H1 (cell line): ENCODE measurements around the gene TMTC2. TPM values are rescaled to one million over a fixed set of nuclear protein-coding genes. Genes with fewer than 3 reads are reported as not detected.

Experiments
- CTCF ChIA-PET: fragments of 300-600 bp; sonication (Branson Sonifier 250); formaldehyde crosslinking; loops from one replicate; lab custom pipeline; 2021; ENCODE audit not compliant: partially characterized antibody; lab: Charles Lee
- POLR2A ChIA-PET: fragments of 300-600 bp; sonication (Branson Sonifier 250); formaldehyde crosslinking; loops from one replicate; lab custom pipeline; 2021; ENCODE audit warnings: inconsistent platforms; ENCODE audit not compliant: partially characterized antibody; lab: Charles Lee
- DNase-seq, 2 experiments: peaks; one replicate each; pipeline versions ENCODE4 v3.0.0 to v3.0.0-alpha.2; 2010 to 2022; ENCODE audit warnings: low spot score in 2 of 2, low read depth in 1 of 2, mixed read lengths in 1 of 2
- FAIRE-seq: peaks from 2 replicates; lab custom pipeline; 2011; peaks lifted over from hg19 to GRCh38; lab: Jason Lieb, UNC
- H2AFZ ChIP-seq: 2 replicates; pipeline ENCODE4 v1.8.1; 2012; ENCODE audit warnings: low read length, inconsistent platforms
- H2AK5ac ChIP-seq: 2 replicates; pipeline ENCODE4 v1.6.1; 2013; ENCODE audit warnings: low read depth, low read length
- H2BK120ac ChIP-seq: replicated peaks from 2 replicates; pipeline ENCODE3; 2013; ENCODE audit warnings: low read depth, low read length, inconsistent platforms
- H2BK12ac ChIP-seq: 2 replicates; pipeline ENCODE4 v1.6.1; 2013; ENCODE audit warnings: low read depth, low read length
- H2BK15ac ChIP-seq: 2 replicates; pipeline ENCODE4 v1.6.1; 2013; ENCODE audit warnings: low read length
- H2BK20ac ChIP-seq: 2 replicates; pipeline ENCODE4 v1.6.1; 2013; ENCODE audit warnings: low read length
- H2BK5ac ChIP-seq: 2 replicates; pipeline ENCODE4 v1.6.1; 2013; ENCODE audit warnings: low read depth, low read length
- H3K14ac ChIP-seq: 2 replicates; pipeline ENCODE4 v1.6.1; 2013; ENCODE audit warnings: inconsistent platforms; ENCODE audit not compliant: insufficient read length
- H3K18ac ChIP-seq: 2 replicates; pipeline ENCODE4 v1.6.1; 2013; ENCODE audit warnings: low read length; ENCODE audit errors: extremely low read depth
- H3K23ac ChIP-seq: 2 replicates; pipeline ENCODE4 v1.6.1; 2013; ENCODE audit warnings: inconsistent platforms; ENCODE audit not compliant: insufficient read length
- H3K23me2 ChIP-seq: 2 replicates; pipeline ENCODE4 v1.6.1; 2013; ENCODE audit warnings: low read depth, low read length
- H3K27ac ChIP-seq: 2 replicates; pipeline ENCODE4 v1.6.1; 2011; ENCODE audit warnings: low read depth, low read length, inconsistent platforms
- H3K27me3 ChIP-seq, 4 experiments: replicated peaks in 1 of 4; 1 replicate in 1 of 4; 2 replicates in 3 of 4; pipeline versions ENCODE4 v1.6.1 to v1.8.1; 2011 to 2013; ENCODE audit warnings: low read length in 3 of 4, mild to moderate bottlenecking in 3 of 4, inconsistent platforms in 2 of 4, mixed read lengths in 2 of 4, moderate library complexity in 1 of 4; ENCODE audit not compliant: control insufficient read depth in 3 of 4, insufficient read depth in 3 of 4; ENCODE audit errors: extremely low read depth in 1 of 4
- H3K36me3 ChIP-seq, 4 experiments: 2 replicates each; pipeline versions ENCODE4 v1.6.1 to v1.8.1; 2011 to 2013; ENCODE audit warnings: mild to moderate bottlenecking in 4 of 4, low read length in 3 of 4, moderate library complexity in 2 of 4, control low read depth in 1 of 4, inconsistent platforms in 1 of 4; ENCODE audit not compliant: insufficient read depth in 4 of 4, control insufficient read depth in 2 of 4
- H3K4ac ChIP-seq: replicated peaks from 2 replicates; pipeline ENCODE3; 2013; ENCODE audit warnings: low read length, low read depth, mixed read lengths, inconsistent platforms; ENCODE audit not compliant: insufficient read length
- H3K4me1 ChIP-seq, 4 experiments: replicated peaks in 1 of 4; 1 replicate in 1 of 4; 2 replicates in 3 of 4; pipeline versions ENCODE4 v1.6.1 to v1.8.1; 2011 to 2013; ENCODE audit warnings: low read length in 3 of 4, inconsistent platforms in 2 of 4, mixed read lengths in 1 of 4; ENCODE audit not compliant: insufficient read depth in 4 of 4, control insufficient read depth in 3 of 4
- H3K4me2 ChIP-seq, 2 experiments: 2 replicates each; pipeline versions ENCODE4 v1.6.1 to v1.8.1; 2011 to 2013; ENCODE audit warnings: low read depth in 2 of 2, low read length in 2 of 2, control low read depth in 1 of 2, inconsistent platforms in 1 of 2, mild to moderate bottlenecking in 1 of 2; ENCODE audit not compliant: insufficient read depth in 1 of 2
- H3K4me3 ChIP-seq, 4 experiments: fragments of 200-600, 300-600 bp in 1 of 4; sonication (generic), shearing (Covaris generic), sonication (Bioruptor Twin) in 1 of 4; 2 replicates each; pipeline versions ENCODE4 v1.5.1 to v1.8.1; 2011 to 2016; ENCODE audit warnings: low read length in 4 of 4, low read depth in 3 of 4, control low read depth in 2 of 4, inconsistent platforms in 2 of 4, mild to moderate bottlenecking in 2 of 4, mixed read lengths in 1 of 4, moderate library complexity in 1 of 4; ENCODE audit not compliant: insufficient read depth in 2 of 4; ENCODE audit errors: extremely low read depth in 1 of 4
- H3K56ac ChIP-seq: replicated peaks from 2 replicates; pipeline ENCODE3; 2013; ENCODE audit warnings: low read depth, mild to moderate bottlenecking, mixed read lengths, low read length, inconsistent platforms; ENCODE audit not compliant: insufficient read length
- H3K79me1 ChIP-seq: 2 replicates; pipeline ENCODE4 v1.6.1; 2013; ENCODE audit warnings: low read depth, low read length, control low read depth
- H3K79me2 ChIP-seq, 2 experiments: 2 replicates each; pipeline versions ENCODE4 v1.6.1 to v1.8.1; 2012 to 2013; ENCODE audit warnings: low read length in 2 of 2, mild to moderate bottlenecking in 2 of 2, inconsistent platforms in 1 of 2; ENCODE audit not compliant: insufficient read depth in 2 of 2, control insufficient read depth in 1 of 2
- H3K9ac ChIP-seq, 4 experiments: replicated peaks in 1 of 4; 1 replicate in 1 of 4; 2 replicates in 3 of 4; pipeline versions ENCODE4 v1.6.1 to v1.8.1; 2011 to 2013; ENCODE audit warnings: low read depth in 3 of 4, low read length in 3 of 4, control low read depth in 2 of 4, mild to moderate bottlenecking in 2 of 4, moderate library complexity in 2 of 4, inconsistent platforms in 1 of 4; ENCODE audit errors: extremely low read depth in 1 of 4
- H3K9me3 ChIP-seq, 2 experiments: 2 replicates each; pipeline versions ENCODE4 v1.6.1 to v1.8.1; 2012 to 2013; ENCODE audit warnings: mild to moderate bottlenecking in 2 of 2, moderate library complexity in 2 of 2, control low read depth in 1 of 2, inconsistent platforms in 1 of 2, low read depth in 1 of 2, low read length in 1 of 2, mixed read lengths in 1 of 2; ENCODE audit not compliant: insufficient read depth in 2 of 2
- H4K20me1 ChIP-seq, 2 experiments: replicated peaks in 1 of 2; 2 replicates each; pipeline versions ENCODE3 to v1.8.1; 2011 to 2013; ENCODE audit warnings: inconsistent platforms in 2 of 2, low read length in 2 of 2, mild to moderate bottlenecking in 1 of 2; ENCODE audit not compliant: insufficient read depth in 2 of 2, control insufficient read depth in 1 of 2
- H4K5ac ChIP-seq: 2 replicates; pipeline ENCODE4 v1.6.1; 2013; ENCODE audit warnings: low read length, low read depth, mixed read lengths, inconsistent platforms; ENCODE audit not compliant: insufficient read length
- H4K8ac ChIP-seq: 2 replicates; pipeline ENCODE4 v1.8.0; 2013; ENCODE audit warnings: mild to moderate bottlenecking, moderate library complexity, low read length, inconsistent platforms; ENCODE audit not compliant: insufficient read depth; ENCODE audit errors: extremely low read depth
- H4K91ac ChIP-seq: replicated peaks from 2 replicates; pipeline ENCODE3; 2013; ENCODE audit warnings: low read length, mixed read lengths, inconsistent platforms; ENCODE audit not compliant: insufficient read length
- BCL11A ChIP-seq, 2 experiments: IDR thresholded peaks; one replicate each; pipeline ENCODE4 v1.6.1; 2011; ENCODE audit warnings: low read depth in 2 of 2, low read length in 2 of 2, mild to moderate bottlenecking in 2 of 2
- EGR1 ChIP-seq: IDR thresholded peaks from 2 replicates; pipeline ENCODE4 v1.6.1; 2011; ENCODE audit warnings: low read depth, low read length, borderline replicate concordance
- EZH2 ChIP-seq: fragments of 200-600 bp; sonication (generic); IDR thresholded peaks from 2 replicates; pipeline ENCODE4 v1.7.1; 2012; ENCODE audit warnings: low read depth, mild to moderate bottlenecking, moderate library complexity, low read length, inconsistent platforms; ENCODE audit not compliant: severe bottlenecking
- POLR2A ChIP-seq, 2 experiments: IDR thresholded peaks; 1 replicate in 1 of 2; 2 replicates in 1 of 2; pipeline ENCODE4 v1.6.1; 2011; ENCODE audit warnings: low read depth in 2 of 2, low read length in 2 of 2, mild to moderate bottlenecking in 2 of 2; ENCODE audit errors: control extremely low read depth in 1 of 2
- RBBP5 ChIP-seq: IDR thresholded peaks from 2 replicates; pipeline ENCODE4 v1.7.1; 2012; ENCODE audit warnings: low read depth, mild to moderate bottlenecking, inconsistent platforms, low read length, moderate library complexity, borderline replicate concordance
- RFX5 ChIP-seq: IDR thresholded peaks from 2 replicates; pipeline ENCODE4 v1.6.1; 2011; ENCODE audit warnings: low read depth, low read length, improper control_type of control experiment, borderline replicate concordance
- SIX5 ChIP-seq: IDR thresholded peaks from 2 replicates; pipeline ENCODE4 v1.6.1; 2011; ENCODE audit warnings: mild to moderate bottlenecking, low read depth, low read length
- SRF ChIP-seq: IDR thresholded peaks from 2 replicates; pipeline ENCODE4 v1.6.1; 2011; ENCODE audit warnings: mild to moderate bottlenecking, low read depth, low read length, moderate library complexity
- WGBS, 2 experiments: shearing (Covaris generic) in 1 of 2; methylation state at CpG; one replicate each; pipeline versions ENCODE4 v1.1.6 to v1.1.7; 2013 to 2015; ENCODE audit warnings: low lambda C conversion rate in 2 of 2, mixed read lengths in 2 of 2, inconsistent platforms in 1 of 2, low coverage in 1 of 2, missing lambda C conversion rate in 1 of 2; ENCODE audit not compliant: insufficient replicate concordance in 2 of 2, insufficient coverage in 1 of 2, insufficient read length in 1 of 2; ENCODE audit errors: extremely low coverage in 1 of 2, missing lambda C conversion rate in 1 of 2; 5-methylcytosine and 5-hydroxymethylcytosine counted together
- polyA plus RNA-seq, 7 experiments: library from polyadenylated mRNA; depleted of rRNA in 3 of 7; stranded (reverse) in 5 of 7; unstranded in 2 of 7; fragments of >200 nt in 5 of 7; fragments of 200-250 nt in 2 of 7; gene quantifications; 1 replicate in 5 of 7; 2 replicates in 1 of 7; 4 replicates in 1 of 7; pipeline versions ENCODE4 v1.2.1 to v1.2.3, GENCODE V29; 2011 to 2013; ENCODE audit warnings: missing spikeins in 2 of 7, mixed read lengths in 2 of 7
- total RNA-seq: library from RNA; stranded (reverse); fragmentation: NEBNext Ultra II Directional; extraction: Animal tissue kit (Norgen Biotek cat#: 25700); gene quantifications from 2 replicates; pipeline ENCODE4 v1.2.1, GENCODE V29; 2021

The TMTC2 gene
- total and polyA plus RNA-seq, 2 of the 8 experiments (the other 6 are each of a cell fraction or from before 2014, with no cell fraction given) = 2.3 to 3.9 TPM

DNA sequence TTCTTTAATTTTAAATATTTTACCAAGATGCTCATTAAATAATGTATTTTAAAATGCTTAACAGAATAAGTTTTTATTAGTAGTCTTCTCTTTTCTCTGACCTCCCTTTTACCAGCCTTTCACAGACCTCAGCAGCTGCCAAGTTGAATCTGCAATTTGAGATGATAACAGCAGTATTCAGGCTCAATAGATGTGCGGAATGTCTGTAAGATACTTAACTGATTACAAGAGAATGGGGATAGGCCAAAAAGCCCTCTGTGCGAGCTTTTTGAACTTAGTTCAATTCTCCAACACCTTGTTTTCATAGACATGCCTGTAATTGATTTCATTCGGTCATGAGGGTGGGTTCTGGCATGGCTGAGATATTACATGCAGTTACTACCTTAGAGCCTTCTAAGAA lies 277.2 kb downstream of the TMTC2 start:
- no peak overlapping the region for H2BK5ac ChIP-seq
- POLR2A ChIA-PET = no interaction called here
- TF ChIP-seq EGR1 = no peak
- no peak for TF ChIP-seq SRF
- no peak for TF ChIP-seq RFX5
- no peak for TF ChIP-seq POLR2A (IDR thresholded peaks at IDR 0.05; ENCODE audit: control extremely low read depth in 1 of 2, low read depth in 2 of 2, low read length in 2 of 2)
- no peak for TF ChIP-seq SIX5
- TF ChIP-seq RBBP5 = no peak
- TF ChIP-seq EZH2 = no peak
- TF ChIP-seq BCL11A (IDR thresholded peaks at IDR 0.05; ENCODE audit: low read depth in 2 of 2, low read length in 2 of 2) = no peak
- no peaks in the 10 kb centered on the region for H3K9me3 ChIP-seq
- WGBS, 2 experiments = 87% methylated on average over 3 of the region's 3 CpGs; no CpG with 5 or more reads in 1 of the 2 experiments
- no peak overlapping the region for H3K56ac ChIP-seq
- no peak overlapping the region for H3K4me3 ChIP-seq
- H3K23me2 ChIP-seq = no peaks in the 10 kb centered on the region
- no peaks in the 10 kb centered on the region for H3K79me2 ChIP-seq
- H4K5ac ChIP-seq = no peak overlapping the region
- no peak overlapping the region for H2AK5ac ChIP-seq
- CTCF ChIA-PET = interaction anchor here (0.6 to 0.7 kb wide), 2 partner anchors 61 to 398 kb away, joined by 3 read pairs; no protein-coding TSS in a partner anchor
- H4K8ac ChIP-seq = no peak overlapping the region
- no peak overlapping the region for H3K4me2 ChIP-seq
- no peak overlapping the region for H3K23ac ChIP-seq
- no peak overlapping the region for H3K9ac ChIP-seq
- DNase-seq (no peak), FAIRE-seq (no peak)
- H3K18ac ChIP-seq = no peak overlapping the region
- no peak overlapping the region for H3K27ac ChIP-seq
- H3K27me3 ChIP-seq = no peaks in the 10 kb centered on the region
- no peaks in the 10 kb centered on the region for H3K79me1 ChIP-seq
- no peak overlapping the region for H3K4ac ChIP-seq
- no peak overlapping the region for H2BK12ac ChIP-seq
- H2AFZ ChIP-seq = no peak overlapping the region
- no peak overlapping the region for H4K91ac ChIP-seq
- H2BK15ac ChIP-seq = no peak overlapping the region
- H3K4me1 ChIP-seq = no peaks in the 10 kb centered on the region
- H2BK20ac ChIP-seq = no peak overlapping the region
- no peak overlapping the region for H2BK120ac ChIP-seq
- H4K20me1 ChIP-seq = no peaks in the 10 kb centered on the region
- no peaks in the 10 kb centered on the region for H3K36me3 ChIP-seq
- H3K14ac ChIP-seq = no peak overlapping the region
